Psoas muscle (tissue), 8 donors: ENCODE results near the gene AMER1. TPM values are rescaled to one million over a fixed set of nuclear protein-coding genes. Genes with fewer than 3 reads are reported as not detected.

ENCODE experiments used
- ATAC-seq, 4 donors: fragments of 200-7000 bp; cut with Tn5 transposase; one replicate each; pipeline ENCODE4 v1.9.1; 2020; ENCODE audit warnings: moderate library complexity in 3 of 4, mild to moderate bottlenecking in 2 of 4
- DNase-seq, 2 donors: peaks; one replicate each; pipeline ENCODE4 v3.0.0-alpha.2; 2020
- H3K27ac ChIP-seq: fragments of 200-600 bp; one replicate; pipeline ENCODE4 v1.8.0; 2022
- H3K27me3 ChIP-seq, 3 donors: fragments of 200-600 bp in 1 of 3; one replicate each; pipeline versions ENCODE4 v1.6.1 to v1.8.0; 2013 to 2022; ENCODE audit warnings: low read length in 2 of 3, mild to moderate bottlenecking in 2 of 3, moderate library complexity in 1 of 3; ENCODE audit not compliant: insufficient read depth in 3 of 3
- H3K36me3 ChIP-seq, 2 donors: fragments of 200-600 bp in 1 of 2; one replicate each; pipeline versions ENCODE4 v1.6.1 to v1.8.0; 2013 to 2022; ENCODE audit warnings: low read depth in 1 of 2, mild to moderate bottlenecking in 1 of 2, moderate library complexity in 1 of 2; ENCODE audit not compliant: insufficient read depth in 1 of 2
- H3K4me1 ChIP-seq: fragments of 200-600 bp; one replicate; pipeline ENCODE4 v1.8.0; 2022
- H3K4me3 ChIP-seq: fragments of 200-600 bp; one replicate; pipeline ENCODE4 v1.8.0; 2022; ENCODE audit warnings: mild to moderate bottlenecking
- H3K9me3 ChIP-seq: fragments of 200-600 bp; one replicate; pipeline ENCODE4 v1.8.0; 2022
- WGBS, 3 donors: extraction: QIAGEN DNeasy Blood & Tissue Kit; methylation state at CpG; one replicate each; pipeline versions ENCODE4 v1.1.6 to v1.1.7; 2013; 5-methylcytosine and 5-hydroxymethylcytosine counted together
- intact Hi-C, 2 donors: fragments of 100-400 bp; cut with DNase I; formaldehyde crosslinking; loops; one replicate each; pipeline versions ENCODE4 v1.11.0 to v1.14.2; 2022
- polyA plus RNA-seq, 3 donors: library from polyadenylated mRNA; stranded (reverse); fragments of 200-250 nt; gene quantifications; one replicate each; pipeline ENCODE4 v1.2.3, GENCODE V29; 2013
- total RNA-seq, 4 donors: library from RNA; stranded (reverse); fragmentation: NEBNext Ultra II Directional in 2 of 4; extraction: Animal tissue kit (Norgen Biotek cat#: 25700) in 2 of 4; gene quantifications; one replicate each; pipeline versions ENCODE4 v1.2.1 to v1.2.4, GENCODE V29; 2021 to 2023
- TF ChIP-seq, protein P1 (sequence below): fragments of 200-600 bp; IDR thresholded peaks from one replicate; pipeline ENCODE4 v1.8.0; 2022; ENCODE audit warnings: antibody characterized with exemption
- donor health status: healthy with polysubstance abuse.
- donor health status: DM: no; HTN: no; CAD: no; lungs with moderate emphysema.
- donor health status: Bipolar disorder and iron deficiency.
- donor health status: healthy.
- donor health status: DM: yes; HTN: yes; CAD: no.
- donor health status: DM: no; HTN: no; CAD: no.
- donor health status: DM: no; HTN: no; CAD: no.
- donor health status: DM: yes; HTN: yes; CAD: no.

Gene AMER1
- total and polyA plus RNA-seq, 7 donors, result 0.74 to 7.6 (median 3.2) TPM

DNA sequence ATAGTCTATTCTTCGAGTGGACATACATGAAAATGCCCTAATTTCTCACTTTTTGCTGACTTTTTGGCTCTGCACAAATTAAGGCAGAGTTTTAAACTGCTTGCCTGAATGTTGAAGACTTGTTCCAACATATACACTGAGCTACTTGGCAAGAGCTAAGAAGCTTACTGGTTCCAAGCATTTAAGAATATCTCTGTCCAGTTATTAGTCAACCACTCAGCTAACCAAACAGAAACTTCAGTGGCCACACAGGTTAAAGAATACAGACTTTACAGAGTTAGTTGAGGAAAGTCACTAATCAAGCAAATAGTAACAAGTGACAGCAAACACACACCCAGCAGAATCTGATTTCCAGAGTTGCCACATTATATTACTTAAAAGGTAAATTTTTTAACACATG lies 35.5 kb downstream of the AMER1 start:
- Histone ChIP-seq H3K27me3 (peaks cover 0 to 8% (median 0%) of the 10 kb centered on the region in 3 donors), H3K27ac (no peak overlapping the region), H3K9me3 (no peaks in the 10 kb centered on the region), H3K36me3 (no peaks in the 10 kb centered on the region), H3K4me1 (no peaks in the 10 kb centered on the region), H3K4me3 (no peak overlapping the region)
- 44 to 95% (median 89%) methylated on average over 1 of the region's 1 CpG for WGBS, 3 donors
- no peak for ATAC-seq
- TF ChIP-seq, protein P1, sequence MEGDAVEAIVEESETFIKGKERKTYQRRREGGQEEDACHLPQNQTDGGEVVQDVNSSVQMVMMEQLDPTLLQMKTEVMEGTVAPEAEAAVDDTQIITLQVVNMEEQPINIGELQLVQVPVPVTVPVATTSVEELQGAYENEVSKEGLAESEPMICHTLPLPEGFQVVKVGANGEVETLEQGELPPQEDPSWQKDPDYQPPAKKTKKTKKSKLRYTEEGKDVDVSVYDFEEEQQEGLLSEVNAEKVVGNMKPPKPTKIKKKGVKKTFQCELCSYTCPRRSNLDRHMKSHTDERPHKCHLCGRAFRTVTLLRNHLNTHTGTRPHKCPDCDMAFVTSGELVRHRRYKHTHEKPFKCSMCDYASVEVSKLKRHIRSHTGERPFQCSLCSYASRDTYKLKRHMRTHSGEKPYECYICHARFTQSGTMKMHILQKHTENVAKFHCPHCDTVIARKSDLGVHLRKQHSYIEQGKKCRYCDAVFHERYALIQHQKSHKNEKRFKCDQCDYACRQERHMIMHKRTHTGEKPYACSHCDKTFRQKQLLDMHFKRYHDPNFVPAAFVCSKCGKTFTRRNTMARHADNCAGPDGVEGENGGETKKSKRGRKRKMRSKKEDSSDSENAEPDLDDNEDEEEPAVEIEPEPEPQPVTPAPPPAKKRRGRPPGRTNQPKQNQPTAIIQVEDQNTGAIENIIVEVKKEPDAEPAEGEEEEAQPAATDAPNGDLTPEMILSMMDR, result no peak
- DNase-seq, result no peak
- intact Hi-C loops, result no loop called here

- Histone ChIP-seq H3K27me3 (no peaks in the 10 kb centered on the region), H3K36me3 (no peaks in the 10 kb centered on the region), H3K4me1 (no peaks in the 10 kb centered on the region), H3K4me3 (no peak overlapping the region), H3K9me3 (peaks cover 9% of the 10 kb centered on the region), H3K27ac (no peak overlapping the region)
- TF ChIP-seq, protein P1, result no peak
- 60 to 68% (median 62%) methylated on average over 6 of the region's 6 CpGs for WGBS, 3 donors
- intact Hi-C loops, result no loop called here
- ATAC-seq (no peak), DNase-seq (no peak)
Observed at GRCh38 chrX:64152857-64153256, 52.7 kb downstream of the AMER1 start.

GRCh38 chrX:64151911-64152310 lies 53.6 kb downstream of the AMER1 start:
- ATAC-seq, result no peak
- no peaks in the 10 kb centered on the region for H3K36me3 ChIP-seq
- no peak overlapping the region for H3K27ac ChIP-seq
- H3K4me1 ChIP-seq, result no peaks in the 10 kb centered on the region
- peaks cover 6% of the 10 kb centered on the region for H3K9me3 ChIP-seq
- H3K4me3 ChIP-seq, result no peak overlapping the region
- intact Hi-C loops, result no loop called here
- H3K27me3 ChIP-seq, result no peaks in the 10 kb centered on the region
- no peak for DNase-seq
- TF ChIP-seq, protein P1, result no peak

DNA sequence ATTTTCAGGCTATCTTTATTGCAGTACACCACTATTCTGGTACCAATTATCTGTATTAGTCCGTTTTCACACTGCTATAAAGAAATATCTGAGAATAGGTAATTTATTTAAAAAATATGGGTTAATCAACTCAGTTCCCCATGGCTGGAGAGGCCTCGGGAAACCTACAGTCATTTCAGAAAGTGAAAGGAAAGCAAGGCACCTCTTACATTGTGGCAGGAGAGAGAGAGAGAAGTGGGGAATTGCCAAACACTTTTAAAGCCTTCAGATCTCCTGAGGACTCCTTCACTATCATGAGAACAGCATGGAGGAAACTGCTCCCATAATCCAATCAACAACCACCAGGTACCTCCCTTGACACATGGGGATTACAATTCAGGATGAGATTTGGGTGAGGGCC lies 54.7 kb downstream of the AMER1 start:
- ATAC-seq, result no peak
- 51 to 78% (median 77%) methylated on average over 2 of the region's 2 CpGs for WGBS, 3 donors

More for the DNA sequence above, 54.7 kb downstream of the AMER1 start:
- no peaks in the 10 kb centered on the region for H3K4me1 ChIP-seq
- intact Hi-C loops, result no loop called here
- H3K4me3 ChIP-seq, result no peak overlapping the region
- no peaks in the 10 kb centered on the region for H3K9me3 ChIP-seq
- no peak for DNase-seq
- H3K27ac ChIP-seq, result no peak overlapping the region
- H3K27me3 ChIP-seq, result no peaks in the 10 kb centered on the region
- no peaks in the 10 kb centered on the region for H3K36me3 ChIP-seq
- TF ChIP-seq, protein P1, result no peak

Other genes starting within 250 kb of the AMER1 start
- 10 to 100 TPM; 18.8 to 36.3 (median 24.7) TPM for gene ASB12, start 24.9 kb upstream of the AMER1 start, total RNA-seq
- gene ASB12, start 24.9 kb upstream of the AMER1 start, polyA plus RNA-seq, result 10 to 100 TPM in 2 of 3 donors, 1 to 10 TPM in 1; 5.7 to 49.4 (median 38.2) TPM
- under 1 TPM; 0.25 to 0.71 (median 0.50) TPM for gene MTMR8, start 189.7 kb upstream of the AMER1 start, total RNA-seq
- under 1 TPM; 0.10 to 0.21 (median 0.13) TPM for gene MTMR8, start 189.7 kb upstream of the AMER1 start, polyA plus RNA-seq